ENCODE measurements around the gene KLLN. TPM values are rescaled to one million over a fixed set of nuclear protein-coding genes. Genes with fewer than 3 reads are reported as not detected.
A peak's percentile ranks its signal among the peaks of the same experiment; 100 is the strongest.

KLLN gene
- total RNA-seq (2016; rRNA removed; fragmentation: Illumina TruSeq; extraction: Trizol), result 0.39 and 0.44 TPM in 2 replicates
- total RNA-seq (2016; cell fraction: cytosol; rRNA removed; fragmentation: Illumina TruSeq; extraction: Trizol; ENCODE audit: low read depth), result 0.53 and 0.61 TPM in 2 replicates
- 0.45 and 0.46 TPM in 2 replicates for total RNA-seq (2016; cell fraction: insoluble cytoplasmic fraction; rRNA removed; fragmentation: Illumina TruSeq; extraction: Trizol)
- total RNA-seq (2016; cell fraction: membrane; rRNA removed; fragmentation: Illumina TruSeq; extraction: Trizol), result 0.68 and 0.76 TPM in 2 replicates
- total RNA-seq (2016; cell fraction: nucleus; rRNA removed; fragmentation: Illumina TruSeq; extraction: Trizol), result 0.56 and 0.63 TPM in 2 replicates
- 0.08 and 0.12 TPM in 2 replicates for polyA plus RNA-seq (2011; rRNA removed)
- polyA plus RNA-seq (2011; cell fraction: cytosol; rRNA removed), result 0.12 and 0.14 TPM in 2 replicates
- polyA plus RNA-seq (2011; cell fraction: nucleus; rRNA removed), result 0.19 and 0.23 TPM in 2 replicates
- polyA plus RNA-seq (2012), result 0.15 and 0.34 TPM in 2 replicates
- 0.06 and 0.10 TPM in 2 replicates for polyA plus RNA-seq (2016; cell fraction: cytosol; fragmentation: Illumina TruSeq; extraction: Trizol; ENCODE audit: low read depth)
- polyA plus RNA-seq (2016; cell fraction: insoluble cytoplasmic fraction; fragmentation: Illumina TruSeq; extraction: Trizol; ENCODE audit: low read depth), result 0.38 and 0.51 TPM in 2 replicates
- 0.28 and 0.29 TPM in 2 replicates for polyA plus RNA-seq (2016; cell fraction: membrane; fragmentation: Illumina TruSeq; extraction: Trizol; ENCODE audit: low read depth)
- polyA plus RNA-seq (2016; cell fraction: nucleus; fragmentation: Illumina TruSeq; extraction: Trizol; ENCODE audit: insufficient read depth, low read depth), result 0.27 TPM in 2 replicates
- 0.64 and 3.7 TPM in 2 replicates for polyA minus RNA-seq (2011; rRNA and poly(A)+ RNA removed; ENCODE audit: low replicate concordance)
- 0.20 and 0.35 TPM in 2 replicates for polyA minus RNA-seq (2011; cell fraction: cytosol; rRNA and poly(A)+ RNA removed)
- 0.75 and 1.0 TPM in 2 replicates for polyA minus RNA-seq (2011; cell fraction: nucleus; rRNA and poly(A)+ RNA removed)
- percentile 43 among the genes with signal in this experiment for Bru-seq, nascent RNA
- percentile 43 among the genes with signal in this experiment for BruChase-seq, experiment 1, labeled RNA remaining after a 6-hour chase
- BruChase-seq, experiment 2, labeled RNA remaining after a 2-hour chase, result percentile 43 among the genes with signal in this experiment
- long read RNA-seq, experiment 1, result 0 reads
- long read RNA-seq, experiment 2, full-length matches to known transcripts, result 1 of 1 reads
- long read RNA-seq, experiment 2, partial matches to known transcripts, result 0 of 1 reads
- long read RNA-seq, experiment 2, other reads (novel, unspliced or antisense), result 0 of 1 reads

DNA sequence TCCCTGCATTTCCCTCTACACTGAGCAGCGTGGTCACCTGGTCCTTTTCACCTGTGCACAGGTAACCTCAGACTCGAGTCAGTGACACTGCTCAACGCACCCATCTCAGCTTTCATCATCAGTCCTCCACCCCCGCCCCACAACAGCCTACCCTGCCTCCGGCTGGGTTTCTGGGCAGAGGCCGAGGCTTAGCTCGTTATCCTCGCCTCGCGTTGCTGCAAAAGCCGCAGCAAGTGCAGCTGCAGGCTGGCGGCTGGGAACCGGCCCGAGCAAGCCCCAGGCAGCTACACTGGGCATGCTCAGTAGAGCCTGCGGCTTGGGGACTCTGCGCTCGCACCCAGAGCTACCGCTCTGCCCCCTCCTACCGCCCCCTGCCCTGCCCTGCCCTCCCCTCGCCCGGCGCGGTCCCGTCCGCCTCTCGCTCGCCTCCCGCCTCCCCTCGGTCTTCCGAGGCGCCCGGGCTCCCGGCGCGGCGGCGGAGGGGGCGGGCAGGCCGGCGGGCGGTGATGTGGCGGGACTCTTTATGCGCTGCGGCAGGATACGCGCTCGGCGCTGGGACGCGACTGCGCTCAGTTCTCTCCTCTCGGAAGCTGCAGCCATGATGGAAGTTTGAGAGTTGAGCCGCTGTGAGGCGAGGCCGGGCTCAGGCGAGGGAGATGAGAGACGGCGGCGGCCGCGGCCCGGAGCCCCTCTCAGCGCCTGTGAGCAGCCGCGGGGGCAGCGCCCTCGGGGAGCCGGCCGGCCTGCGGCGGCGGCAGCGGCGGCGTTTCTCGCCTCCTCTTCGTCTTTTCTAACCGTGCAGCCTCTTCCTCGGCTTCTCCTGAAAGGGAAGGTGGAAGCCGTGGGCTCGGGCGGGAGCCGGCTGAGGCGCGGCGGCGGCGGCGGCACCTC, at the start of gene KLLN, which contains the start of gene PTEN:
Gene KLLN (minus strand): TSS at position 481 of the 891 bp plus-strand sequence. CDS start 1,046 bp downstream, outside the sequence.
Gene PTEN (plus strand): TSS at position 573 of the 891 bp plus-strand sequence. CDS start 845 bp downstream, outside the sequence.
- Histone ChIP-seq H4K20me1 (ENCODE audit: insufficient read depth, low read length) (peaks cover 37% of the 10 kb centered on the region), H3K27me3 (ENCODE audit: control insufficient read depth in 1 of 2, insufficient read depth in 2 of 2, low read length in 2 of 2) (no peaks in the 10 kb centered on the region; a peak in 1 of 5 replicates), H3K27ac (ENCODE audit: extremely low read length, insufficient read depth, low read length) (peak within 1 kb of the TSS; percentile 88), H3K4me1 (ENCODE audit: insufficient read depth, low read length) (peaks cover 19% of the 10 kb centered on the region), H3K9me3 (ENCODE audit: low read length) (no peaks in the 10 kb centered on the region), H3K36me3 (replicated peaks in 1 of 2; ENCODE audit: control insufficient read depth in 1 of 2, insufficient read depth in 2 of 2, low read length in 2 of 2) (no peaks in the 10 kb centered on the region), H3K79me2 (ENCODE audit: insufficient read depth, low read length) (peaks cover 42% of the 10 kb centered on the region), H2AFZ (ENCODE audit: low read length) (no peak within 1 kb of the TSS), H3K4me3 (replicated peaks in 1 of 3; ENCODE audit: insufficient read depth in 1 of 3, low read depth in 2 of 3, low read length in 3 of 3) (peak within 1 kb of the TSS; percentile 65 to 94 (median 80)), H3K9ac (ENCODE audit: insufficient read depth, low read depth, low read length) (peak within 1 kb of the TSS; percentile 82), H3K4me2 (ENCODE audit: low read depth, low read length) (peak within 1 kb of the TSS; percentile 97)
- ATAC-seq (peak; percentile 84), FAIRE-seq (no peak), DNase-seq (ENCODE audit: low spot score) (peak; percentile 79)
- BruUV-seq (replicated peaks), result no TSS peak
- CTCF ChIA-PET (ENCODE audit: low intra/inter-chr PET ratio, low total read pairs), result no interaction called here
- WGBS (ENCODE audit: low lambda C conversion rate), result 0% methylated on average over 9 of the region's 89 CpGs
- POLR2A ChIA-PET, result interaction anchor here (0.9 to 3.6 kb wide), 7 partner anchors 10 to 1838 kb away, joined by 3 to 31 read pairs (median 7); partner anchors contain the start of genes ATAD1, KIF20B and MINPP1
- in situ Hi-C loops (cut with HindIII; ENCODE audit: extremely low pct_ligation_motif_present, low pct_unique_long_range_greater_than_20kb), result loop anchor here (5.0 kb wide), 2 partner anchors 249 to 524 kb away; no protein-coding TSS in a partner anchor
- intact Hi-C loops (cut with micrococcal nuclease; ENCODE audit: unreplicated experiment), result loop anchor here (1.0 to 2.0 kb wide), 2 partner anchors 44 to 70 kb away; partner anchors contain the start of gene ATAD1
- TF ChIP-seq, protein P1, sequence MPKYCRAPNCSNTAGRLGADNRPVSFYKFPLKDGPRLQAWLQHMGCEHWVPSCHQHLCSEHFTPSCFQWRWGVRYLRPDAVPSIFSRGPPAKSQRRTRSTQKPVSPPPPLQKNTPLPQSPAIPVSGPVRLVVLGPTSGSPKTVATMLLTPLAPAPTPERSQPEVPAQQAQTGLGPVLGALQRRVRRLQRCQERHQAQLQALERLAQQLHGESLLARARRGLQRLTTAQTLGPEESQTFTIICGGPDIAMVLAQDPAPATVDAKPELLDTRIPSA (CRISPR knock-in tag; IDR thresholded peaks at IDR 0.05; ENCODE audit: borderline replicate concordance), result no peak
- TF ChIP-seq ZNF296 (CRISPR knock-in tag; conservative IDR thresholded peaks at IDR 0.05) (no peak), ZNF205 (CRISPR knock-in tag; IDR thresholded peaks at IDR 0.05) (no peak; the same call in 1 of the 2 replicates), ZFX (CRISPR knock-in tag; IDR thresholded peaks at IDR 0.05; ENCODE audit: low read depth) (peak; percentile 76), SOX6 (IDR thresholded peaks at IDR 0.05) (no peak), SOX6 (CRISPR knock-in tag; IDR thresholded peaks at IDR 0.05) (peak; percentile 48), KDM5B (CRISPR knock-in tag; IDR thresholded peaks at IDR 0.05; ENCODE audit: borderline replicate concordance) (no peak), TRIM24 (CRISPR knock-in tag; IDR thresholded peaks at IDR 0.05) (no peak), RBAK (CRISPR knock-in tag; IDR thresholded peaks at IDR 0.05) (no peak), SP1 (IDR thresholded peaks at IDR 0.05) (no peak), SP1 (CRISPR knock-in tag; IDR thresholded peaks at IDR 0.05) (peak; percentile 94), ZNF3 (CRISPR knock-in tag; IDR thresholded peaks at IDR 0.05) (no peak), MAF1 (CRISPR knock-in tag; IDR thresholded peaks at IDR 0.05; ENCODE audit: borderline replicate concordance) (no peak), CBX1 (IDR thresholded peaks at IDR 0.05; ENCODE audit: low read depth) (no peak)
- TF ChIP-seq, protein P2, sequence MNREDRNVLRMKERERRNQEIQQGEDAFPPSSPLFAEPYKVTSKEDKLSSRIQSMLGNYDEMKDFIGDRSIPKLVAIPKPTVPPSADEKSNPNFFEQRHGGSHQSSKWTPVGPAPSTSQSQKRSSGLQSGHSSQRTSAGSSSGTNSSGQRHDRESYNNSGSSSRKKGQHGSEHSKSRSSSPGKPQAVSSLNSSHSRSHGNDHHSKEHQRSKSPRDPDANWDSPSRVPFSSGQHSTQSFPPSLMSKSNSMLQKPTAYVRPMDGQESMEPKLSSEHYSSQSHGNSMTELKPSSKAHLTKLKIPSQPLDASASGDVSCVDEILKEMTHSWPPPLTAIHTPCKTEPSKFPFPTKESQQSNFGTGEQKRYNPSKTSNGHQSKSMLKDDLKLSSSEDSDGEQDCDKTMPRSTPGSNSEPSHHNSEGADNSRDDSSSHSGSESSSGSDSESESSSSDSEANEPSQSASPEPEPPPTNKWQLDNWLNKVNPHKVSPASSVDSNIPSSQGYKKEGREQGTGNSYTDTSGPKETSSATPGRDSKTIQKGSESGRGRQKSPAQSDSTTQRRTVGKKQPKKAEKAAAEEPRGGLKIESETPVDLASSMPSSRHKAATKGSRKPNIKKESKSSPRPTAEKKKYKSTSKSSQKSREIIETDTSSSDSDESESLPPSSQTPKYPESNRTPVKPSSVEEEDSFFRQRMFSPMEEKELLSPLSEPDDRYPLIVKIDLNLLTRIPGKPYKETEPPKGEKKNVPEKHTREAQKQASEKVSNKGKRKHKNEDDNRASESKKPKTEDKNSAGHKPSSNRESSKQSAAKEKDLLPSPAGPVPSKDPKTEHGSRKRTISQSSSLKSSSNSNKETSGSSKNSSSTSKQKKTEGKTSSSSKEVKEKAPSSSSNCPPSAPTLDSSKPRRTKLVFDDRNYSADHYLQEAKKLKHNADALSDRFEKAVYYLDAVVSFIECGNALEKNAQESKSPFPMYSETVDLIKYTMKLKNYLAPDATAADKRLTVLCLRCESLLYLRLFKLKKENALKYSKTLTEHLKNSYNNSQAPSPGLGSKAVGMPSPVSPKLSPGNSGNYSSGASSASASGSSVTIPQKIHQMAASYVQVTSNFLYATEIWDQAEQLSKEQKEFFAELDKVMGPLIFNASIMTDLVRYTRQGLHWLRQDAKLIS (CRISPR knock-in tag; IDR thresholded peaks at IDR 0.05), result peak; percentile 74; the same call in 1 of the 2 replicates

Data from HepG2 (cell line).